Umbilical cord (tissue), 2 donors: ENCODE results near the gene CEMP1. TPM values are rescaled to one million over a fixed set of nuclear protein-coding genes. Genes with fewer than 3 reads are reported as not detected.

Experiments
- DNase-seq: peaks from one replicate; pipeline ENCODE4 v3.0.0-alpha.2; 2015; ENCODE audit warnings: low spot score
- total RNA-seq: library from RNA; depleted of rRNA; stranded (reverse); fragments of >200 nt; gene quantifications from one replicate; pipeline ENCODE4 v1.2.3, GENCODE V29; 2014; ENCODE audit warnings: low replicate concordance; ENCODE audit not compliant: insufficient read depth

CEMP1 gene
- total RNA-seq, 1 donor from 2014 or later: 0.96 TPM

- no peak for DNase-seq
Measured at GRCh38 chr16:2486645-2487516, 44.3 kb downstream of the CEMP1 start.

- DNase-seq: no peak
Measured at GRCh38 chr16:2485811-2486507, 45.2 kb downstream of the CEMP1 start.

- no peak for DNase-seq
Measured at GRCh38 chr16:2484898-2485508, 46.2 kb downstream of the CEMP1 start.

- DNase-seq: no peak
Measured at GRCh38 chr16:2483939-2484897, 47.0 kb downstream of the CEMP1 start.

GRCh38 chr16:2482708-2483534 lies 48.3 kb downstream of the CEMP1 start:
- peak; percentile 47 for DNase-seq

- DNase-seq: no peak
Measured at GRCh38 chr16:2482249-2482648, 49.0 kb downstream of the CEMP1 start.

GRCh38 chr16:2481676-2482075 lies 49.5 kb downstream of the CEMP1 start:
- no peak for DNase-seq

GRCh38 chr16:2480948-2481347 lies 50.3 kb downstream of the CEMP1 start:
- no peak for DNase-seq

Other genes with a start within 250 kb of the CEMP1 start
- 0.72 TPM for gene ABCA3, start 190.7 kb downstream of the CEMP1 start, total RNA-seq
- 6.3 TPM for gene CCNF, start 102.0 kb downstream of the CEMP1 start, total RNA-seq
- 1.2 TPM for gene TEDC2, start 71.3 kb downstream of the CEMP1 start, total RNA-seq
- gene NTN3, start 60.1 kb downstream of the CEMP1 start, total RNA-seq: 5.3 TPM
- gene TBC1D24, start 56.3 kb downstream of the CEMP1 start, total RNA-seq: 9.6 TPM
- 13.2 TPM for gene ATP6V0C, start 17.5 kb downstream of the CEMP1 start, total RNA-seq
- gene AMDHD2, start 11.0 kb downstream of the CEMP1 start, total RNA-seq: 11.8 TPM
- 9.9 TPM for gene PDPK1, start 6.6 kb upstream of the CEMP1 start, total RNA-seq
- gene KCTD5, start 151.1 kb upstream of the CEMP1 start, total RNA-seq: 9.6 TPM
- gene PRSS27, start 188.8 kb upstream of the CEMP1 start, total RNA-seq: 1.4 TPM
- 123 TPM for gene SRRM2, start 221.2 kb upstream of the CEMP1 start, total RNA-seq
- gene ELOB, start 245.9 kb upstream of the CEMP1 start, total RNA-seq: 159 TPM